Stimulated activated CD8-positive, alpha-beta memory T cell treated with anti-CD3 and anti-CD28 coated beads, Interleukin-15, amount 100 ng/mL, for 48 hours (primary cell): ENCODE results near the gene NEDD4L.
"Not testable (repeated sequence)": the region's sequence is repeated elsewhere in the genome, so short reads cannot be mapped to it uniquely, and the experiment has no call there.

Experiments
- DNase-seq, 2 donors: peaks; one replicate each; pipeline ENCODE4 v3.0.0-alpha.2; 2020; ENCODE audit warnings: low read depth in 2 of 2

NEDD4L gene

DNA sequence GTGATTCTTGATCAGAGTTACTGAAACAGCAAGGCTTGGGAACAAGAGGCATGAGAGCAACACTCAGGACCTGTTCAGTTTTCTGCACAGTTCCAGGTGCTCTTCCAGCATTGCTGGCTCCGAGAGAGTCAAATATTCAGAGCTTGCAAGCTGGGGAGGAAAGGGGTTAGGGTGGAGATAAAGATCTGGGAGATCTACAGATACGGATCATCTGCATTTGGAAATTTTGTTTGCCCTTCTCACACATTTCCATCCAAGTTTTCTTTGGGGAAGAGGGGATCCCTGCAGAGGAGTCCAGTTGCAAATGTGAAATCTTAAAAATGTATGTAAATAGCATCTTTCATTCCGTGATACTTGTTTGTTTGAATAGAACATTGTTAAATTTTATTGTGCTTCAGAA lies 108.2 kb downstream of the NEDD4L start:
- no peak for DNase-seq

DNA sequence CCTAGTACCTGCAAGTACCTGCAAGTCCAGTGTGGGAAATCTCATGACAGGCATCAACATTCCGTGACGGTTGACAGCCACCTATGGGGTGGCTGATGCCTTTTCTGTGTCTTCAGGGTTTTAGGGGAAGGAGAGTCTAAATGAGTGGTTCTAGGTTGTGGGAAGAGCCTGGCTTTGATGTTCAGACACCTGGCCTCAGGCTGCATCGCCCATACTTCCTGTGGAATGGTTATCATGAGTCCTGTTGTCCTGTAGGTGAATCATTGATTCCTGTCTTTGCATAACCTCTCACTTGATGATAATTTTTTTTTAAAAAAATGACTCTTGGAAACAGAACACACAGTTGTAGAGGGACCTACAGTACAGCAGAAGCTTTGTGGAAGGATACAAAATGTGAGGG lies 108.9 kb downstream of the NEDD4L start:
- DNase-seq, result no peak

DNA sequence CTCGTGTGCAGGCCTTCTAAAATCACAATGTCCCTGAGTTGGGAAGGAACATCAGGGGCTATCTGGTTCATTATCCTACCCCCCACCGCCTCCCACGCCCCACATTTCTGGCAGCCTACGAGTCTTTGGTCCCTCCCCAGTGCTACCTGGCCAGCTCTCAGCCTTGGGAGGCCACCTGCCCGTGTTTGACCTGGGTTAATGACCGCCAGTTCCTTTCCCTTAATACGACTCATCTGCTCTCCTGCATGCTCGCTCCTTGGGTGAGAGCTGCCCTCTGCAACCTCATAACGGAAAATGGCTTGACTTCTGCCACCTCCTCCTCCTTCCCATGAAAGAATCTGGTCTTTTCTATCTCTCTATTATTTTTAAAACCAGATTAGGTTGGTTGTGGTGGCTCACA lies 112.5 kb downstream of the NEDD4L start:
- no peak for DNase-seq

DNA sequence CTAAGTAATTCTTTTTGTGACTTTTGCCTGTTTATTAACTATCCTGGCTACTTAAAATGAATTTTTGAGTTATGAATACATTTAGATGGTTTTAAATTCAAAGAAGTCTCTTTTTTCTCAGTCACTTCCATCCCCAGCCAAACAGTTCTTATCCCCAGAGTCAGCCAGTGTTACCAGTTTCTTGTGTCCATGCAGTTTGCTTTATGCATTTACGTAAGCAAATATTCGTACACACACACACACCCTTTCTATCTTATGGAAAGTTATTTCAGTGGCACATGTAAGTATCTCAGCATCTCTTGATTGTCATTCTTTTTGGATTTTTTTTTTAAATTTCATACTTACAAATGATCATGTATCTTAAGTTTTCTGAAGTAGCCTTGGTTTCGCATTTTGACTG lies 113.2 kb downstream of the NEDD4L start:
- DNase-seq, result no peak

- no peak for DNase-seq
Measured at GRCh38 chr18:58158008-58158407, 114.0 kb downstream of the NEDD4L start.

- DNase-seq, result no peak
Measured at GRCh38 chr18:58158459-58158858, 114.4 kb downstream of the NEDD4L start.

DNA sequence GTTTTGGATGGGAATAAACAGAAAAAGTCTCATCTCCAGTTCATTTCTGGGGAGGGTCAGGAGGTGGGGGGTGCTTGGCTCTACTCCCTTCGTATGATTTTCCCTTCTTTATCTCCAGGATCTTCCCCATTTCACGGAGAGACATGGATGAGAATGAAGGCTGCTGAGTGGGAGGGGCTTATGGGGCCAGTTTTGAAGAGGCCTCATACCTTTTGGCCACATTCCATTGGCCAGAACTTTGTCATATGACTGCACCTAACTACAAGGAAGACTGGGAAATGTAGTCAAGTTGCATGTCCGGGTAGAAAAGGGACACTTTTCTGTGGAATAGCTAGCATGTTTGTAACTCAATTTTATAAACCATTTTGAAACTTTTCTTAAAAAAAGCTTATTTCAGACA lies 117.6 kb downstream of the NEDD4L start:
- no peak for DNase-seq

GRCh38 chr18:58162127-58162526 lies 118.1 kb downstream of the NEDD4L start:
- no peak for DNase-seq

DNA sequence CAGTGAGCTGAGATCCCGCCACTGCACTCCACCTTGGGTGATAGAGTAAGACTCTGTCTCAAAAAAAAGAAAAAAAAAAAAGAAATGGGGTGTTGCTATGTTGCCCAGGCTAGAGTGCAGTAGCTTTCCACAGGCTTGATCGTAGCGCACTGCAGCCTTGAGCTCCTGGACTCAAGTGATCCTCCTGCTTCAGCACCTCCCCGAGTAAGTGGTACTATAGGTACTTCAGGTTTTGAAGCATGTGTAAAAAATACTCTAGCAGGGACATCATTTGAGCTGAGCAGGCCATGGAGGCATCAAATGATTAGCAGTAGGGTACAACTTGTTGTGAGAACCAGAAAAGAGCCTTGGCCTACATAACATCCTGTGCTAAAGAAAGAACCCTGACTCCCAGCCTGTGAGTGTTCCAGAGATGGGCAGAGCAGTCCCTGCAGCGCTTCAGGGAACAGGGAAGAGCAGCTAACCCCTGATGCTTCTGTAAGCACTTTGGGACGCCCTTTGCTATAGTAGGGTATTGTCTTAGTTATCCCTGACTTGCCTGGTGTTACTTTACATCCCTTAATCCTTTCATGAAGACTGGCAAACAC lies 119.1 kb downstream of the NEDD4L start:
- no peak for DNase-seq

- DNase-seq, result no peak
Measured at GRCh38 chr18:58166278-58166844, 122.3 kb downstream of the NEDD4L start.

- DNase-seq, result no peak
Measured at GRCh38 chr18:58167073-58167472, 123.0 kb downstream of the NEDD4L start.

GRCh38 chr18:58168221-58168620 lies 124.2 kb downstream of the NEDD4L start:
- no peak for DNase-seq

- DNase-seq, result no peak
Measured at GRCh38 chr18:58168993-58169392, 125.0 kb downstream of the NEDD4L start.

DNA sequence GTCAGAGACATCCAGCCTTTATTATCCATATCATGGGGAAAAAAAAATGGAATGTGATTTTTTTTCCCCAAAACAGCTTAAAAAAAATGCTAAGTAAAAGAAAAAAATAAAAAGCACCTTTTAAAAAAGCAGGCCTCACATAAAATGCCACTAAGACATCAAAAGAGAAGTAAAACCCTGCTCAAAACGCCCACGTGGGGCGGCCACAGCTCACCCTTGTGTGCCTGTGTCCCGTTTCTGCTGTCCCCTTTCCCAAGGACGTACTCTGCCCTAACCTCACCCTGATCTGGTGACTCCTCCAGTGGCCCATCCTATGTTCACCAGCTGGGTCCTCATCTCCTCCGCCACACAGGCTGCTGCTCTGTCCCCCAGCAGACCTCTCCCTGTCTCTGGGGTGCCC lies 125.4 kb downstream of the NEDD4L start:
- no peak for DNase-seq

- not testable (repeated sequence) for DNase-seq
Measured at GRCh38 chr18:58170036-58170435, 126.0 kb downstream of the NEDD4L start.

DNA sequence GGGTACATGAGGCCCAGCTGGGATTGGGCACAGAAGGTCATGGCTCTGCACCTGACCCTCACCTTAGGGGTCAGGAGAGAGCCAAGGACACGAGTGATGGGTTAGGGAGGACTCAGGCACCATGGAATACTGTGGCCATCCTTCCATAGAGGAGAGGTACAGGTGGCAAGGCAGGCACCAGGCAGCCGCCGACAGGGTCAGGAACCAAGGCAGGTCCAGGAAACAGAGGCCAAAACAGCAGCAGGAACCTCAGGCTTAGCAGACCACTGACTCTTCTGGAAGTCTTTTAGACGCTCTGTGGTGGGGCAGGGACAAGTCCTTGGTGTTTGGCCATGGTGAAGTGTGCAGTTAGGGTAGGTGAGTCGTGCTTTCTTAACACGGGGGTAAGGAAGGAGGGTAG lies 128.0 kb downstream of the NEDD4L start:
- no peak for DNase-seq

DNA sequence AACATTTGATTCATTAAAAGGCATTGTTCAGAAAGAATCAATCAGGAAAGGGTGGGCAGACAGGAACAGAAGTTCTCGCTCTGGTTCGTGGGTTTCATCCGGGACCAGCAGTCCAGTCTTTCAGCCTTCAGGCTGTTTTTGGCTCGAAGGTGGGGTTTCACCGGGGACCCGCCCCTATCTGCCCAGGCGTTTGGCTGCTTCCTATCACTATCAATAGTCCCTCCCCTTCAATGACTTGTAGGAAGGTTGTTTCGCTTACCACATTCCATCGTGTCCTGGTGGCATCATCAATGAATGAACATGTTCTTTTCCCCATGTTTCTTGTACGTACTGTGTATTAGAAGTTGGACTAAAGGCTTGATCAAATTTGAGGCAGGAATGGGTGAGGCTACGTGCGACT lies 130.3 kb downstream of the NEDD4L start:
- DNase-seq, result no peak

- DNase-seq, result no peak
Measured at GRCh38 chr18:58175122-58175785, 131.2 kb downstream of the NEDD4L start.

DNA sequence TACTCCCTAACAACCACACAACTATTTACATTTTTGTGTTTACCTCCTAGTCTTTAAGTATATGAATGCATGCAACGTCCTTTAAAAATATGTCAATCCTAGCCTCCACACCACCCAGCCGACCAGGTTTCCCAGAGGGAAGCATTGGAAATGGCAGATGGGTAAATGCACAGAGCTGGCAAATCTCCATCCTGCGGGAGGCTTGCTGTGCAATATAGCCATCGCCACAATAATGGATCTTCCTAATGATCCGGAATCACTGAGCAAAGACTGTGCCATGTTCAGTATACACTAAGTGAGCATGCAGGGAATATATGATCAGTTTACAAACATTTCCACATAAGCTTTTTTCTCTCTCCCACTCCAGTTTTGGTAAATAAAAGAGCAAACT lies 131.8 kb downstream of the NEDD4L start:
- no peak for DNase-seq

DNA sequence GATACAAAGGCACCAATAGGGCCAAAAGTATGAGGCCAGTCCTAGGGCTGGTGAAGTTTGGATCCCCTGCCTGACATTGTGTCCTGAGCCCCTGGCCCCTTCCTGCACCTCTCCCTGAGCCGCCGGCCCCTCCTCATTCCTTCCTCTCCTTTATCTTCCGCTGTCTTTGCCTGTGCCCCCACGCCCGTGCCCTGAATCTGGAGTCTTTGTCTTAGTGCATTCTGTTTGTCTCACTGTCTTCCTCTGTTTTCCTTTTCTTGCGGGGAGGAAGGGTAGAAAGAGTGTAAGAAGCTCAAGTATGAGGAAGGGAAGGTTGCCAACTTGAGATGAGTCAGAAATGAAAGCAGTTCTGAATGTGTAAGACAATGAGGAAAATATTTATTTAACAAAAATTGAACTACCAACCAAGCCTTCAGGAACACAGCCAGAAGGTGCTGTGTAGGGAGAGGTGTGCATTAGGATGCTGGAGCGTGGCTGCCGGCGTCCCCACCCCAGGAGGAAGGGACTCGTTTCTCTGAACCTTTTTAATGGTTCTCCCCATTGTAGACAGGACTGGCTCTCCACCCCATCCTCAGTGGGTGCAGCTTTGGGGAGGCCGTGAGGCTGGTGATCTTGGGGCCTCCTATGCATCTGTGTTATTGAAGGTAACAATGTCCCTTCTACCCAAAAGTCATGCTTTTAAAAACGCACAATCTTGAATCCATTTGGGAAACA lies 133.1 kb downstream of the NEDD4L start:
- DNase-seq, result no peak

- no peak for DNase-seq
Measured at GRCh38 chr18:58177896-58178470, 134.0 kb downstream of the NEDD4L start.

DNA sequence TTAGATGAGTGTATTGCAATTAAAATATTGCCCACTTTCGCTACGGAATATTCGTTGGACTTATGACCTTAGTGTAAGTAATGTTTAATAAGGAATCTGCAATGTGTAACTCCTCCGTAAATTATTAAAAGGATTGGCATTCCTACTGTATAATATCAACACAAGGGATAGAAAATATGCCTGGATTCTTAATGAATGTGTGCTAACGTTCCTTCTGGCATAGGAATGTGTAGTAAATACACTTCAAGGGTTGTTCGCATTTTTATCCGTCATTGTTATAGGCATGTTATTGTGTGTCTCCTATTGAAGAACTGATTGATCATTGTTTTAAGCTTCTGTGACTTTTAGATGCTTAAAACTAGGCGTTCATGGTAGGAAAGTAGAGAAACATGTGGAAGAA lies 134.5 kb downstream of the NEDD4L start:
- DNase-seq, result no peak

DNA sequence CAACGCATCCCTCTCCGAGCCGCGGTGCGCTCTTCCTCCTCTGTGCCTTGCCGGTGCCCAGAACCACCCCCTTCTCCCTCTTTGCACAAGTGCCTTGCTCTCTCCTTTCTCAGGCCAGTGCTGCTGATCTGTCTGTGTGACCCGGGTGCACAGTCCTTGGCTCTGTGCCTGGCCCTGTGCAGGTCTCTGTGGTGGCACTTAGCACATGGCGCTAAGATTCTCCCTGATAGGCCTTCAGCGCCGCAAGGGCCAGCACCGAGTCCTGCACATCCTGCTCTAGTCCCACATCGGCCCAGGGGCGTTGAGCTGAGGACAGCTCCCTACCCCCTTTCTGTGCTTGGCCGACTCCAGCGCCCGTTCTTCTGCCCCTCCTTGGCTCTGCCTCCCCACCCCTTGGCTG lies 136.1 kb downstream of the NEDD4L start:
- DNase-seq, result no peak
